ENCODE measurements around the gene MBD5.

The MBD5 gene

GRCh38 chr2:148545390-148546256 is 524.7 kb downstream of the MBD5 start:
- no peak for DNase-seq (ENCODE audit: low read depth in 2 of 2)

- DNase-seq (ENCODE audit: low read depth in 2 of 2): no peak
Measured at GRCh38 chr2:148546270-148546669, 525.4 kb downstream of the MBD5 start.

DNA sequence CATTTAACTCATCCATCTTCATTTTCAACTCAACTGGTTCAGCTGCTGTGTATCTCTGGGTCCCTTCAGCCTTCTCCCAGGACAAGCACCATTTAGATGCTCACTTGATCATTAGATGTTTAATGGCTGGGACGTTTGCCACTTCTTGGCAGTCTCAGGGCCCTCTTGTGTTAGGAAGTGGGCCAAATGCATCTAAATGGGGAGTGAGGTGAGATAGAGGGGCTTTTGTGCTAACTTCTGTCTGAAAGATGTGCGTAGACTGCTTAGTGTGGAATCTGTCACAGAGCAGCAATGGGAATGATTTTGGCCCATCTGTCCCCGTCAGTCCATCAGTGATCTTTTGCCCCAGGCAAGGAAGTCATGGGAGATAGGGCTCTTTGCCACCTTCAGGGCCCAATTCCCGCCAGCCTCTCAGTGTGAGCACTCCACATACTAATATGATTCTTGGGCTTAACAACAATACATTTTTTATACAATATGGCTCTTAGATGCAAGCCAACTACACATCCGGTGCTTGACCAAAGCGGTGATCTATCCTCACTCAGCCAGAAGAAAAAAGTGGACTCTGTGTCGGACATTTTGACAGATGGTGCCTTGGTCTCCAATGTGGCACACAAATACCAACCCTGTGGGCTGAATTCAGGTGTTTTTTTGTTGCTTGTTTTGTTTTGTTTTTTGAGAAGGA is 528.0 kb downstream of the MBD5 start:
- DNase-seq (ENCODE audit: low read depth in 2 of 2): no peak

DNA sequence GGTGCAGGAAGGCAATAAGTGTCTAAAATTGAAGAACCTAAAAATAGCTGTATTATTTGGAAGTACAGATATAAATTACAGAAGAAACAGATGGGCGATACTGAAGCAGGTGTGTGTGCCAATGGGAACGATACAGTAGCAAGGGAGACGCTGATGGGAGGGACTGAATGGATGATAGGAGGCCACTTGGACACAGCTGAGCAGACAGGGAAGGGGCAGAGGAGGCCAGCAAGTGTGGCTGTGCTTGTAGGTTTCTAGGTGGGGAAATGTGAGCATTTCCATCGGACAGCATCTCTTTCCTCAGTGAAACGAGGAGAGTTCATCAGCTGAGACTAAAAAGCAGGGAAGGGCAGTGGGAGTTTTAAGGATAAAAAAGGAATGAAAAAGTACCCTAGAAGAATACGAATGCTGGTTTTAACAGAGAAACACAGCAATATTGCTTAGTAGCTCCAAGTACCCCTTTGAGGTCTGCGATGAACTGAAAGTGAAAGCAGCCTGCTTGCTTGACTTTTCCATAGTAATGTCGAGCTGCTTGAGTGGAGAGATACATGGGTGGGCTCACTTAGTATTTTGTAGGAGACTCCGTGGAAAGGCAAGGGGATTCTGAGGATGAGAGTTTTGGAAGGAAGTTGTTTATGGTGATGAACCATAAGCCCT is 531.9 kb downstream of the MBD5 start:
- no peak for DNase-seq (ENCODE audit: low read depth in 2 of 2)

DNA sequence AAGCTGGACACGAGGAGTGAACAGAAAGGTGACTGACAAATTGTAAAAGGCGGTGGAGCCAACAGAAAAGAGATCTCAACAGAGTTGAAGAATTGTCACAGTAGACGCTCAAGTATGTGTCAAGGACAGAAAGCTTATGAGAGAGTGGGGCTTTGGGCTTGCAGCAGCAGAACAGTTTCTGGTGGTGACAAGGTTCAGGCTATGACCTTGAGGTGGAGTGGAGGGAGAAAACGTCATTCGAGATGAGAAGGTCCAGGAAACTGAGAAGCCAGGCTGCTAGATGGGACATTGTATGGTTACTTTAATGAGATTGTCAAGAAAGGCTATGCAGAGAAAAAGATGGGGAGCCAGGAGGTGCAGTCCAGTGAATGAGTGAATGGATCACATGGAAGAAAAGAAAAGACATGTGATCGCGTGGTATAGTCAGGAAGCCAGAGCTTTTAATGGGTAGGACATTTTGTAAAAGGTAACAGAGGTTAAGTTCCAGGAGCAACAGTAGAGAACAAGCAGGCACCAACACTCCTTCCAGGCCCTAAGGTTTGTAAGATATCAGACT is 532.5 kb downstream of the MBD5 start:
- no peak for DNase-seq (ENCODE audit: low read depth in 2 of 2)

GRCh38 chr2:148554459-148555247 is 533.8 kb downstream of the MBD5 start:
- no peak for DNase-seq (ENCODE audit: low read depth in 2 of 2)

GRCh38 chr2:148555622-148556294 is 534.9 kb downstream of the MBD5 start:
- no peak for DNase-seq (ENCODE audit: low read depth in 2 of 2)

GRCh38 chr2:148557844-148558436 is 537.0 kb downstream of the MBD5 start:
- DNase-seq (ENCODE audit: low read depth in 2 of 2): no peak

DNA sequence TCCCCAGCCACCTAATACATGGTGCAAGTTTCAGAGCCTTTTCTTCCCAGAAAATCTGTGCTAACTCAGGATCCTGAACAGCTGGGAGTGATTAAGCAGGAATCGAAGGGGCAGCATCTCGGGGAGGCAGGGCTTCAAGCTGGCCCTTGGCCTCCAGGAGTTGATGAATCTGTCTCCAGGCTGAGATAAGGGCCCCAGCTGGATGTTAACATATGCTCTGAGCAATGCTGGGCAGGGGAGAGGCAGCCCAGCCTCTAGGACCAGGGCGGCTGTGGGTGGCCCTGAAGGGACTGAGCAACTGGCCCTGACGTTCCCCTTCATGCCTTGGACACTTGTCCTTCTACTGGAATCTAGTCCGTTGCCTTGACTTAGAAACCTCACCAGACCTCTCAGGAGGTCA is 539.6 kb downstream of the MBD5 start:
- DNase-seq (ENCODE audit: low read depth in 2 of 2): no peak

GRCh38 chr2:148561389-148561788 is 540.5 kb downstream of the MBD5 start:
- no peak for DNase-seq (ENCODE audit: low read depth in 2 of 2)

- DNase-seq (ENCODE audit: low read depth in 2 of 2): no peak
Measured at GRCh38 chr2:148565272-148565894, 544.5 kb downstream of the MBD5 start.
